ENCODE measurements around the gene OSTM1. TPM values are rescaled to one million over a fixed set of nuclear protein-coding genes. Genes with fewer than 3 reads are reported as not detected.
"Not testable (repeated sequence)": the region's sequence is repeated elsewhere in the genome, so short reads cannot be mapped to it uniquely, and the experiment has no call there.

Gene OSTM1
- total RNA-seq, 3 donors from 2014 or later, result 30.0 to 40.7 (median 31.4) TPM

- Mint-ChIP-seq H3K27me3 (ENCODE audit: low read depth) (no peaks in the 10 kb centered on the region), H3K4me1 (ENCODE audit: low read depth) (no peaks in the 10 kb centered on the region), H3K4me3 (no peak overlapping the region), H3K9me3 (no peaks in the 10 kb centered on the region), H3K36me3 (ENCODE audit: insufficient read depth) (no peaks in the 10 kb centered on the region)
- ATAC-seq (no peak), DNase-seq (no peak)
Observed at GRCh38 chr6:108020472-108021116, 53.9 kb downstream of the OSTM1 start.

GRCh38 chr6:108016283-108016682, 58.3 kb downstream of the OSTM1 start:
- not testable (repeated sequence) for H3K9me3 Mint-ChIP-seq; ATAC-seq; H3K4me3 Mint-ChIP-seq; H3K36me3 Mint-ChIP-seq (ENCODE audit: insufficient read depth); H3K27me3 Mint-ChIP-seq (ENCODE audit: low read depth); DNase-seq; H3K4me1 Mint-ChIP-seq (ENCODE audit: low read depth)

GRCh38 chr6:108013787-108014439, 60.6 kb downstream of the OSTM1 start:
- Mint-ChIP-seq H3K9me3 (peaks cover 11% of the 10 kb centered on the region), H3K27me3 (ENCODE audit: low read depth) (no peaks in the 10 kb centered on the region), H3K4me3 (no peak overlapping the region), H3K36me3 (ENCODE audit: insufficient read depth) (peaks cover 13% of the 10 kb centered on the region), H3K4me1 (ENCODE audit: low read depth) (no peaks in the 10 kb centered on the region)
- DNase-seq (no peak), ATAC-seq (no peak)

- peaks cover 14% of the 10 kb centered on the region for H3K36me3 Mint-ChIP-seq (ENCODE audit: insufficient read depth)
- DNase-seq, result no peak
- H3K9me3 Mint-ChIP-seq, result peaks cover 13% of the 10 kb centered on the region
- H3K27me3 Mint-ChIP-seq (ENCODE audit: low read depth), result no peaks in the 10 kb centered on the region
- ATAC-seq, result no peak
- no peak overlapping the region for H3K4me3 Mint-ChIP-seq
- H3K4me1 Mint-ChIP-seq (ENCODE audit: low read depth), result no peaks in the 10 kb centered on the region
Observed at GRCh38 chr6:108009894-108010293, 64.6 kb downstream of the OSTM1 start.

GRCh38 chr6:108009258-108009657, 65.3 kb downstream of the OSTM1 start:
- not testable (repeated sequence) for H3K4me1 Mint-ChIP-seq (ENCODE audit: low read depth); ATAC-seq; DNase-seq; H3K4me3 Mint-ChIP-seq; H3K27me3 Mint-ChIP-seq (ENCODE audit: low read depth)
- H3K36me3 Mint-ChIP-seq (ENCODE audit: insufficient read depth), result peaks cover 12% of the 10 kb centered on the region
- peaks cover 13% of the 10 kb centered on the region for H3K9me3 Mint-ChIP-seq

GRCh38 chr6:108008363-108008762, 66.2 kb downstream of the OSTM1 start:
- ATAC-seq, result no peak

GRCh38 chr6:108005961-108006360, 68.6 kb downstream of the OSTM1 start:
- Mint-ChIP-seq H3K9me3 (peaks cover 13% of the 10 kb centered on the region), H3K4me1 (ENCODE audit: low read depth) (no peaks in the 10 kb centered on the region), H3K4me3 (no peak overlapping the region), H3K27me3 (ENCODE audit: low read depth) (no peaks in the 10 kb centered on the region), H3K36me3 (ENCODE audit: insufficient read depth) (peaks cover 7% of the 10 kb centered on the region)
- no peak for ATAC-seq
- DNase-seq, result no peak

More at GRCh38 chr6:108008363-108008762, 66.2 kb downstream of the OSTM1 start:
- H3K9me3 Mint-ChIP-seq, result peaks cover 13% of the 10 kb centered on the region
- H3K4me3 Mint-ChIP-seq, result no peak overlapping the region
- no peak for DNase-seq
- no peaks in the 10 kb centered on the region for H3K4me1 Mint-ChIP-seq (ENCODE audit: low read depth)
- H3K36me3 Mint-ChIP-seq (ENCODE audit: insufficient read depth), result peaks cover 7% of the 10 kb centered on the region
- H3K27me3 Mint-ChIP-seq (ENCODE audit: low read depth), result no peaks in the 10 kb centered on the region

- Mint-ChIP-seq H3K4me1 (ENCODE audit: low read depth) (no peaks in the 10 kb centered on the region), H3K36me3 (ENCODE audit: insufficient read depth) (peaks cover 7% of the 10 kb centered on the region), H3K27me3 (ENCODE audit: low read depth) (no peaks in the 10 kb centered on the region), H3K9me3 (peaks cover 12% of the 10 kb centered on the region), H3K4me3 (no peak overlapping the region)
- DNase-seq, result no peak
- ATAC-seq, result no peak
Observed at GRCh38 chr6:108004861-108005260, 69.7 kb downstream of the OSTM1 start.

GRCh38 chr6:108002365-108003221, 71.9 kb downstream of the OSTM1 start:
- DNase-seq (no peak), ATAC-seq (no peak)
- Mint-ChIP-seq H3K36me3 (ENCODE audit: insufficient read depth) (no peaks in the 10 kb centered on the region), H3K27me3 (ENCODE audit: low read depth) (no peaks in the 10 kb centered on the region), H3K4me1 (ENCODE audit: low read depth) (no peaks in the 10 kb centered on the region), H3K4me3 (no peak overlapping the region), H3K9me3 (no peaks in the 10 kb centered on the region)

GRCh38 chr6:108001696-108002231, 72.8 kb downstream of the OSTM1 start:
- no peaks in the 10 kb centered on the region for H3K9me3 Mint-ChIP-seq
- no peak overlapping the region for H3K4me3 Mint-ChIP-seq
- no peaks in the 10 kb centered on the region for H3K27me3 Mint-ChIP-seq (ENCODE audit: low read depth)
- ATAC-seq, result no peak
- no peak for DNase-seq
- H3K36me3 Mint-ChIP-seq (ENCODE audit: insufficient read depth), result no peaks in the 10 kb centered on the region
- no peaks in the 10 kb centered on the region for H3K4me1 Mint-ChIP-seq (ENCODE audit: low read depth)

GRCh38 chr6:108000259-108000658, 74.3 kb downstream of the OSTM1 start:
- not testable (repeated sequence) for H3K4me3 Mint-ChIP-seq; H3K36me3 Mint-ChIP-seq (ENCODE audit: insufficient read depth); H3K27me3 Mint-ChIP-seq (ENCODE audit: low read depth); H3K9me3 Mint-ChIP-seq; ATAC-seq; H3K4me1 Mint-ChIP-seq (ENCODE audit: low read depth); DNase-seq

GRCh38 chr6:107999341-107999740, 75.2 kb downstream of the OSTM1 start:
- ATAC-seq (no peak), DNase-seq (no peak)
- H3K9me3 Mint-ChIP-seq, result no peaks in the 10 kb centered on the region
- H3K36me3 Mint-ChIP-seq (ENCODE audit: insufficient read depth), result no peaks in the 10 kb centered on the region
- no peaks in the 10 kb centered on the region for H3K27me3 Mint-ChIP-seq (ENCODE audit: low read depth)
- no peak overlapping the region for H3K4me3 Mint-ChIP-seq
- H3K4me1 Mint-ChIP-seq (ENCODE audit: low read depth), result no peaks in the 10 kb centered on the region

GRCh38 chr6:107991772-107992550, 82.6 kb downstream of the OSTM1 start:
- H3K4me1 Mint-ChIP-seq (ENCODE audit: low read depth), result no peaks in the 10 kb centered on the region
- DNase-seq (no peak), ATAC-seq (no peak)
- no peaks in the 10 kb centered on the region for H3K27me3 Mint-ChIP-seq (ENCODE audit: low read depth)
- no peaks in the 10 kb centered on the region for H3K36me3 Mint-ChIP-seq (ENCODE audit: insufficient read depth)
- H3K9me3 Mint-ChIP-seq, result no peaks in the 10 kb centered on the region
- H3K4me3 Mint-ChIP-seq, result no peak overlapping the region
